ENCODE data around the gene MACROD1.

- TF ChIP-seq CTCF (IDR thresholded peaks at IDR 0.05) (no peak), ZFX (IDR thresholded peaks at IDR 0.05; ENCODE audit: borderline replicate concordance) (no peak)
These were observed 39.5 kb downstream of the MACROD1 start for GRCh38 chr11:64126371-64126770.
